A673 (cell line): ENCODE measurements around the gene DUS1L. TPM values are rescaled to one million over a fixed set of nuclear protein-coding genes. Genes with fewer than 3 reads are reported as not detected.

Source experiments
- BruUV-seq: library from RNA; stranded (reverse); fragments of 400-500 nt; replicated peaks from 2 replicates; lab custom pipeline; 2021; lab: Mats Ljungman, UMichigan
- CTCF ChIA-PET: fragments of 300-600 bp; sonication (Branson Sonifier 250); formaldehyde crosslinking; loops from one replicate; lab custom pipeline; 2022; ENCODE audit warnings: antibody characterized with exemption; lab: Charles Lee
- POLR2A ChIA-PET: fragments of 300-600 bp; sonication (Branson Sonifier 250); formaldehyde crosslinking; loops from one replicate; lab custom pipeline; 2022; ENCODE audit warnings: antibody characterized with exemption; ENCODE audit not compliant: low non-redundant PET; lab: Charles Lee
- DNase-seq: peaks from one replicate; pipeline ENCODE4 v3.0.0-alpha.2; 2015; ENCODE audit warnings: low spot score
- H3K27ac ChIP-seq: fragments of 200-600 bp; sonication (generic); 2 replicates; pipeline ENCODE4 v1.5.1; 2016; ENCODE audit warnings: mixed run types, low read depth, mild to moderate bottlenecking, mixed read lengths, antibody characterized with exemption, low read length; ENCODE audit not compliant: poor library complexity, severe bottlenecking
- H3K27me3 ChIP-seq: fragments of 200-600 bp; sonication (generic); replicated peaks from 2 replicates; pipeline ENCODE4 v1.6.1; 2017; ENCODE audit warnings: mixed run types, low read depth, mild to moderate bottlenecking, mixed read lengths, antibody characterized with exemption, low read length; ENCODE audit not compliant: insufficient read depth, poor library complexity
- H3K36me3 ChIP-seq: fragments of 200-600 bp; sonication (generic); 2 replicates; pipeline ENCODE4 v1.6.1; 2016; ENCODE audit warnings: mixed run types, mild to moderate bottlenecking, mixed read lengths, antibody characterized with exemption, low read length; ENCODE audit not compliant: insufficient read depth, poor library complexity, severe bottlenecking
- H3K4me1 ChIP-seq: fragments of 200-600 bp; sonication (generic); 2 replicates; pipeline ENCODE4 v1.6.1; 2017; ENCODE audit warnings: mixed run types, mild to moderate bottlenecking, mixed read lengths, antibody characterized with exemption, low read length; ENCODE audit not compliant: insufficient read depth, poor library complexity, severe bottlenecking
- H3K4me3 ChIP-seq: fragments of 200-600 bp; sonication (generic); 2 replicates; pipeline ENCODE4 v1.5.1; 2016; ENCODE audit warnings: low read depth, mixed run types, mild to moderate bottlenecking, mixed read lengths, low read length; ENCODE audit not compliant: poor library complexity, severe bottlenecking
- H3K9me3 ChIP-seq: fragments of 200-600 bp; sonication (generic); 2 replicates; pipeline ENCODE4 v1.6.1; 2016; ENCODE audit warnings: mixed run types, low read depth, mild to moderate bottlenecking, mixed read lengths, antibody characterized with exemption, low read length; ENCODE audit not compliant: poor library complexity, severe bottlenecking
- CTCF ChIP-seq: fragments of 300-800, 200-600 bp; sonication (generic); conservative IDR thresholded peaks from 2 replicates; pipeline ENCODE4 v1.5.1; 2017; ENCODE audit warnings: low read depth, mild to moderate bottlenecking, antibody characterized with exemption, low read length, moderate library complexity, mixed read lengths
- EZH2 ChIP-seq: fragments of 200-600 bp; sonication (generic); IDR thresholded peaks from 2 replicates; pipeline ENCODE4 v1.6.1; 2017; ENCODE audit warnings: borderline replicate concordance, low read depth, mild to moderate bottlenecking, mixed read lengths, antibody characterized with exemption, low read length; ENCODE audit not compliant: poor library complexity, severe bottlenecking
- intact Hi-C: fragments of 100-400 bp; cut with micrococcal nuclease; formaldehyde crosslinking; loops from one replicate; pipeline ENCODE4 v1.10.0; 2022; ENCODE audit not compliant: unreplicated experiment
- total RNA-seq: library from RNA; stranded (reverse); gene quantifications from 2 replicates; pipeline ENCODE4 v1.2.3, GENCODE V29; 2021

The DUS1L gene
- total RNA-seq, 1 experiment from 2014 or later: 143 TPM

DNA sequence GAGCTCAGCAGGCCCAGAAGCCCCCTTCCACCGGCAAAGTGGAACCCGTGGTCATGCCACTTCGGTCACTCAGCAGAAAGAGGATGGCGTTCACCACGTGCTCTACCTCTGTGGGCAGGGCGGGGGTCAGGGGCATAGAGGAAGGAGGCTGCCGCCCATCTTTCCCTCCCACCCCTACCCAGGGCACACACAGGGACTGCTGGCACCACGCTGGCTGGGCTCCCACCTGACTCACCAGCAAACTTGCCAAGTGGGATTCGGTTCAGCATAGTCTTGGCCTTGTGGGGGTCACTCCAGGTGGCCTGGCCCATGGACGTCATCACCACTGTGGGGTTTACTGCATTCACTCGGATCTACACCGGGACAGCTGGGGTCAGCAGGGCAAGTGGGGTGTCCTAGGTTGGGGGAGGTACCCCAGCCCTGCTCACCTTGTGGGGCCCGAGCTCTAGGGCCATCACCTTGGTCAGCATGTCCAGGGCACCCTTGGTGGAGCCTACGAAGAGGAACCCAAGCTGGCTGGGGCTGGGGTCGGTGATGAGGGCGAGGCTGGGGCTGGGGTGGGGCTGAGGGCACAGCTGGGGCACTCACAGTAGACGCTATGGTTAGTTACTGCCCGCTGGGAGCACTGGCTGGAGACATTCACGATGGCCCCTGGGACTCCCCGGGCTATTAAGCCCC, 29.5 kb downstream of the DUS1L start:
- peak overlapping the region; percentile 95 for H3K4me3 ChIP-seq
- intact Hi-C loops: loop anchor here (5.0 kb wide), 1 partner anchor 61 kb away; the partner anchor contains the start of gene FASN

DNA sequence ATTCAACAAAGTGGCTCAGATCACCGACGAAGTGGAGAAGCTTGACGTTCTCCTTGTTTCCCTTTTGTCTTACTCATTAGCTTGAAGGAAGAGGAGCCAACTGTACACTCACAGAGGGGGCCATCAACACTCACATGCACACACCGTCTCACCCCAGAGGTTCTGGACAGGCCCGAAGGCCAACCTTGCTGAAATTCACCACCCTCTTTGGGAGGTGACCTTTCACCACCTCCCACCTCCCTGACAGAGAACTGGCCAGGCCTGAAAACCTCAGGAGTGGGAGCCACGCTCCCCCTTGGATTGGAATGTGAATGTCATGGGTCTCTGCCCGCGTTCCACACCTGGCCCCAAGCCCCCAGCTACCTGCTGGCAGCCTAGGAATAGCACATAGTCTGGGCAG, 30.1 kb downstream of the DUS1L start:
- ChIA-PET CTCF (no interaction called here), POLR2A (no interaction called here)
- no peak for DNase-seq
- H3K27ac ChIP-seq: peak overlapping the region; percentile 1
- intact Hi-C loops: loop anchor here (5.0 kb wide), 1 partner anchor 62 kb away; the partner anchor contains the start of gene FASN
- BruUV-seq: no TSS peak
- no peaks in the 10 kb centered on the region for H3K27me3 ChIP-seq
- no peak overlapping the region for H3K4me3 ChIP-seq
- H3K9me3 ChIP-seq: no peaks in the 10 kb centered on the region
- TF ChIP-seq EZH2: no peak
- no peak for TF ChIP-seq CTCF
- H3K36me3 ChIP-seq: no peaks in the 10 kb centered on the region
- H3K4me1 ChIP-seq: peaks cover 11% of the 10 kb centered on the region

More for the DNA sequence above, 29.5 kb downstream of the DUS1L start:
- Histone ChIP-seq H3K27ac (peak overlapping the region; percentile 92), H3K9me3 (no peaks in the 10 kb centered on the region), H3K27me3 (no peaks in the 10 kb centered on the region), H3K4me1 (peaks cover 11% of the 10 kb centered on the region), H3K36me3 (no peaks in the 10 kb centered on the region)
- TF ChIP-seq CTCF (no peak), EZH2 (no peak)
- TSS peak; percentile 79 for BruUV-seq
- CTCF ChIA-PET: no interaction called here
- POLR2A ChIA-PET: no interaction called here
- DNase-seq: no peak

GRCh38 chr17:82034371-82035011, 31.1 kb downstream of the DUS1L start:
- no peak overlapping the region for H3K27ac ChIP-seq
- ChIA-PET POLR2A (no interaction called here), CTCF (interaction anchor here (0.5 to 0.7 kb wide), 2 partner anchors 82 to 151 kb away, joined by 3 to 5 read pairs; no protein-coding TSS in a partner anchor)
- no peaks in the 10 kb centered on the region for H3K27me3 ChIP-seq
- intact Hi-C loops: loop anchor here (5.0 kb wide), 2 partner anchors 63 to 118 kb away; partner anchors contain the start of gene FASN
- no peaks in the 10 kb centered on the region for H3K36me3 ChIP-seq
- peaks cover 11% of the 10 kb centered on the region for H3K4me1 ChIP-seq
- TF ChIP-seq CTCF: no peak
- TF ChIP-seq EZH2: no peak
- no peaks in the 10 kb centered on the region for H3K9me3 ChIP-seq
- H3K4me3 ChIP-seq: no peak overlapping the region
- no TSS peak for BruUV-seq
- no peak for DNase-seq
